AG10803 (cell line): Measurements from ENCODE around the gene TCEA2.

Experiments used
- DNase-seq: peaks from one replicate; pipeline ENCODE4 v3.0.0; 2010; ENCODE audit warnings: low read depth
- H3K4me3 ChIP-seq: 2 replicates; pipeline ENCODE4 v1.5.1; 2011; ENCODE audit warnings: mild to moderate bottlenecking, low read length, control low read depth
- CTCF ChIP-seq: conservative IDR thresholded peaks from 2 replicates; pipeline ENCODE4 v1.5.1; 2011; ENCODE audit warnings: mild to moderate bottlenecking, low read length, control low read depth, inconsistent platforms

TCEA2 gene

GRCh38 chr20:64032706-64033624 is 30.0 kb upstream of the TCEA2 start:
- H3K4me3 ChIP-seq, result no peak overlapping the region
- no peak for DNase-seq
- TF ChIP-seq CTCF, result no peak

GRCh38 chr20:64033981-64034493 is 29.0 kb upstream of the TCEA2 start:
- no peak overlapping the region for H3K4me3 ChIP-seq
- DNase-seq, result no peak
- no peak for TF ChIP-seq CTCF

GRCh38 chr20:64035066-64035932 is 27.7 kb upstream of the TCEA2 start:
- no peak overlapping the region for H3K4me3 ChIP-seq
- DNase-seq, result no peak
- TF ChIP-seq CTCF, result no peak

GRCh38 chr20:64035933-64036345 is 27.1 kb upstream of the TCEA2 start, which contains the start of gene C20orf204:
C20orf204 (plus strand) TSS chr20:64036182; CDS start chr20:64036324, 142 bp downstream.
- no peak within 1 kb of the TSS for H3K4me3 ChIP-seq
- DNase-seq, result no peak
- TF ChIP-seq CTCF, result no peak

GRCh38 chr20:64036346-64037198 is 26.4 kb upstream of the TCEA2 start:
- no peak overlapping the region for H3K4me3 ChIP-seq
- no peak for DNase-seq
- TF ChIP-seq CTCF, result no peak

- TF ChIP-seq CTCF, result no peak
- no peak for DNase-seq
- no peak overlapping the region for H3K4me3 ChIP-seq
Observed at GRCh38 chr20:64037199-64037497, 25.9 kb upstream of the TCEA2 start.
